ENCODE data around the gene SDHC.

Gene SDHC

GRCh38 chr1:161298116-161298515, 16.1 kb upstream of the SDHC start:
- no peak for ATAC-seq
- no peak for TF ChIP-seq ZNF70 (CRISPR knock-in tag; IDR thresholded peaks at IDR 0.05)
- no peak for TF ChIP-seq PPARA (CRISPR knock-in tag; IDR thresholded peaks at IDR 0.05; ENCODE audit: borderline replicate concordance)
- no peak for TF ChIP-seq ZNF565 (CRISPR knock-in tag; conservative IDR thresholded peaks at IDR 0.05; ENCODE audit: low read depth)
- no peak for TF ChIP-seq POU6F1 (CRISPR knock-in tag; IDR thresholded peaks at IDR 0.05; ENCODE audit: borderline replicate concordance, low read depth)
- TF ChIP-seq CSDC2 (CRISPR knock-in tag; IDR thresholded peaks at IDR 0.05): no peak
- TF ChIP-seq ZFP3 (CRISPR knock-in tag; IDR thresholded peaks at IDR 0.05): no peak
- no peak for TF ChIP-seq ARNTL (CRISPR knock-in tag; IDR thresholded peaks at IDR 0.05; ENCODE audit: borderline replicate concordance, low read depth)
- TF ChIP-seq ZFP30 (CRISPR knock-in tag; IDR thresholded peaks at IDR 0.05): no peak
- TF ChIP-seq PATZ1 (CRISPR knock-in tag; IDR thresholded peaks at IDR 0.05; ENCODE audit: borderline replicate concordance): no peak
- TF ChIP-seq ISL1 (CRISPR knock-in tag; IDR thresholded peaks at IDR 0.05): no peak
- no peak for TF ChIP-seq TOX (CRISPR knock-in tag; IDR thresholded peaks at IDR 0.05; ENCODE audit: borderline replicate concordance)
- TF ChIP-seq ZNF8 (CRISPR knock-in tag; IDR thresholded peaks at IDR 0.05): no peak
- TF ChIP-seq TCF4 (CRISPR knock-in tag; IDR thresholded peaks at IDR 0.05; ENCODE audit: borderline replicate concordance): no peak
- no peak for TF ChIP-seq RARB (CRISPR knock-in tag; IDR thresholded peaks at IDR 0.05)
- TF ChIP-seq ZC3H10 (CRISPR knock-in tag; IDR thresholded peaks at IDR 0.05): no peak
- no peak for TF ChIP-seq CSRNP3 (CRISPR knock-in tag; IDR thresholded peaks at IDR 0.05)
- no peak for TF ChIP-seq CREB5 (CRISPR knock-in tag; IDR thresholded peaks at IDR 0.05; ENCODE audit: low read depth)
- TF ChIP-seq SNAI2 (CRISPR knock-in tag; IDR thresholded peaks at IDR 0.05): no peak

- no peak for ATAC-seq
- TF ChIP-seq CREB5 (CRISPR knock-in tag; IDR thresholded peaks at IDR 0.05; ENCODE audit: low read depth) (no peak), ZFP3 (CRISPR knock-in tag; IDR thresholded peaks at IDR 0.05) (no peak), ZNF565 (CRISPR knock-in tag; conservative IDR thresholded peaks at IDR 0.05; ENCODE audit: low read depth) (no peak), ZFP30 (CRISPR knock-in tag; IDR thresholded peaks at IDR 0.05) (no peak), POU6F1 (CRISPR knock-in tag; IDR thresholded peaks at IDR 0.05; ENCODE audit: borderline replicate concordance, low read depth) (no peak), CSDC2 (CRISPR knock-in tag; IDR thresholded peaks at IDR 0.05) (no peak), OSR1 (CRISPR knock-in tag; IDR thresholded peaks at IDR 0.05) (no peak), ESRRG (CRISPR knock-in tag; IDR thresholded peaks at IDR 0.05) (no peak), RARB (CRISPR knock-in tag; IDR thresholded peaks at IDR 0.05) (no peak), GLIS3 (CRISPR knock-in tag; IDR thresholded peaks at IDR 0.05) (no peak), SNAI2 (CRISPR knock-in tag; IDR thresholded peaks at IDR 0.05) (no peak), ARNTL (CRISPR knock-in tag; IDR thresholded peaks at IDR 0.05; ENCODE audit: borderline replicate concordance, low read depth) (no peak), ISL1 (CRISPR knock-in tag; IDR thresholded peaks at IDR 0.05) (no peak), PPARA (CRISPR knock-in tag; IDR thresholded peaks at IDR 0.05; ENCODE audit: borderline replicate concordance) (no peak), ZNF70 (CRISPR knock-in tag; IDR thresholded peaks at IDR 0.05) (no peak), TOX (CRISPR knock-in tag; IDR thresholded peaks at IDR 0.05; ENCODE audit: borderline replicate concordance) (no peak)
Observed at GRCh38 chr1:161299347-161299746, 14.8 kb upstream of the SDHC start.

All from SK-N-SH treated with all-trans-retinoic acid at 6 μM for 48 hours (cell line).